GM12878 (cell line): ENCODE results near the gene MMRN2. TPM values are rescaled to one million over a fixed set of nuclear protein-coding genes. Genes with fewer than 3 reads are reported as not detected.

Experiments
- ATAC-seq: fragments of 200-7000 bp; cut with Tn5 transposase; 3 replicates; pipeline ENCODE4 v1.9.1; 2020; ENCODE audit warnings: mild to moderate bottlenecking, moderate library complexity
- BruUV-seq: library from RNA; stranded (reverse); fragments of 400-500 nt; replicated peaks from 2 replicates; lab custom pipeline; 2021; lab: Mats Ljungman, UMichigan
- CTCF ChIA-PET: fragments of 300-600 bp; sonication (Branson Sonifier 250); formaldehyde crosslinking; extraction: SDS; loops from one replicate; lab custom pipeline; 2021; ENCODE audit warnings: inconsistent platforms; lab: Yijun Ruan, JAX
- POLR2A ChIA-PET: fragments of 350-600 bp; formaldehyde crosslinking; extraction: SDS; loops from one replicate; lab custom pipeline; 2021; ENCODE audit warnings: inconsistent platforms; lab: Charles Lee
- RAD21 ChIA-PET: fragments of 300-600 bp; sonication (Branson Sonifier 250); formaldehyde crosslinking; loops from one replicate; lab custom pipeline; 2023; ENCODE audit warnings: antibody characterized with exemption; ENCODE audit not compliant: unreplicated experiment; lab: Charles Lee
- SMC1A ChIA-PET: fragments of 300-600 bp; sonication (Branson Sonifier 250); formaldehyde crosslinking; loops from one replicate; lab custom pipeline; 2023; ENCODE audit not compliant: unreplicated experiment, uncharacterized antibody; lab: Charles Lee
- DNase-seq: peaks from one replicate; pipeline ENCODE4 v3.0.0-alpha.2; 2011; ENCODE audit warnings: low read depth, low spot score
- FAIRE-seq: peaks from 3 replicates; lab custom pipeline; 2011; peaks lifted over from hg19 to GRCh38; lab: Jason Lieb, UNC
- H2AFZ ChIP-seq: 2 replicates; pipeline ENCODE4 v1.6.0; 2011; ENCODE audit warnings: low read depth, low read length, control low read depth; ENCODE audit not compliant: control insufficient read depth
- H3K27ac ChIP-seq: 2 replicates; pipeline ENCODE4 v1.5.1; 2011; ENCODE audit warnings: control low read depth; ENCODE audit not compliant: control insufficient read depth, insufficient read depth
- H3K27me3 ChIP-seq, 2 experiments: replicated peaks in 1 of 2; 2 replicates each; pipeline versions ENCODE4 v1.6.0 to v1.6.1; 2011; ENCODE audit warnings: low read length in 1 of 2; ENCODE audit not compliant: control insufficient read depth in 2 of 2, insufficient read depth in 2 of 2
- H3K36me3 ChIP-seq, 2 experiments: 2 replicates each; pipeline ENCODE4 v1.5.1; 2011; ENCODE audit warnings: low read length in 1 of 2; ENCODE audit not compliant: control insufficient read depth in 2 of 2, insufficient read depth in 2 of 2
- H3K4me1 ChIP-seq: 2 replicates; pipeline ENCODE4 v1.6.1; 2011; ENCODE audit warnings: mild to moderate bottlenecking, low read length, moderate library complexity, mixed read lengths; ENCODE audit not compliant: control insufficient read depth, insufficient read depth
- H3K4me2 ChIP-seq: 2 replicates; pipeline ENCODE4 v1.6.0; 2011; ENCODE audit warnings: control low read depth; ENCODE audit not compliant: control insufficient read depth, insufficient read depth
- H3K4me3 ChIP-seq: fragments of 200-600 bp; sonication (generic); 2 replicates; pipeline ENCODE4 v1.5.1; 2016
- H3K79me2 ChIP-seq: 2 replicates; pipeline ENCODE4 v1.6.0; 2011; ENCODE audit warnings: low read length; ENCODE audit not compliant: control insufficient read depth, insufficient read depth
- H3K9ac ChIP-seq: 2 replicates; pipeline ENCODE4 v1.8.0; 2011; ENCODE audit warnings: low read length, control low read depth, mixed read lengths; ENCODE audit not compliant: control insufficient read depth, insufficient read depth
- H3K9me3 ChIP-seq: replicated peaks from 3 replicates; pipeline ENCODE4 v1.5.1; 2011; ENCODE audit warnings: mild to moderate bottlenecking, low read length; ENCODE audit not compliant: control insufficient read depth, insufficient read depth
- H4K20me1 ChIP-seq: 2 replicates; pipeline ENCODE4 v1.6.0; 2011; ENCODE audit not compliant: control insufficient read depth, insufficient read depth
- CBFB ChIP-seq: IDR thresholded peaks from 2 replicates; pipeline ENCODE4 v1.6.1; 2016; ENCODE audit warnings: antibody characterized with exemption, low read depth
- CREB1 ChIP-seq: IDR thresholded peaks from 2 replicates; pipeline ENCODE4 v1.6.1; 2012; ENCODE audit warnings: low read depth, mild to moderate bottlenecking, inconsistent platforms
- EGR1 ChIP-seq, 2 experiments: IDR thresholded peaks; 1 replicate in 1 of 2; 2 replicates in 1 of 2; pipeline ENCODE4 v1.6.1; 2011 to 2012; ENCODE audit warnings: low read depth in 2 of 2, low read length in 2 of 2, borderline replicate concordance in 1 of 2, mild to moderate bottlenecking in 1 of 2, moderate library complexity in 1 of 2
- GABPA ChIP-seq: IDR thresholded peaks from 2 replicates; pipeline ENCODE4 v1.6.1; 2014; ENCODE audit warnings: antibody characterized with exemption, low read depth, mild to moderate bottlenecking, inconsistent platforms
- IRF4 ChIP-seq: IDR thresholded peaks from 2 replicates; pipeline ENCODE4 v1.6.1; 2011; ENCODE audit warnings: low read depth, low read length
- KLF5 ChIP-seq: fragments of 450-650 bp; IDR thresholded peaks from 2 replicates; pipeline ENCODE4 v1.6.1; 2014; ENCODE audit warnings: mild to moderate bottlenecking; ENCODE audit not compliant: partially characterized antibody
- NFXL1 ChIP-seq: fragments of 450-650 bp; IDR thresholded peaks from 2 replicates; pipeline ENCODE4 v1.6.1; 2017; ENCODE audit warnings: antibody characterized with exemption, mild to moderate bottlenecking, borderline replicate concordance
- PAX5 ChIP-seq: IDR thresholded peaks from 2 replicates; pipeline ENCODE4 v1.6.1; 2011; ENCODE audit warnings: low read depth, low read length, borderline replicate concordance
- PAX8 ChIP-seq: fragments of 450-650 bp; IDR thresholded peaks from 2 replicates; pipeline ENCODE4 v1.6.1; 2017; ENCODE audit warnings: mild to moderate bottlenecking, moderate library complexity
- POU2F2 ChIP-seq: IDR thresholded peaks from 3 replicates; pipeline ENCODE4 v1.6.1; 2011; ENCODE audit warnings: low read depth, mild to moderate bottlenecking, low read length, borderline replicate concordance
- RCOR1 ChIP-seq: conservative IDR thresholded peaks from 2 replicates; pipeline ENCODE4 v1.6.1; 2012; ENCODE audit warnings: low read depth, low read length, improper control_type of control experiment
- RELA ChIP-seq: fragments of 450-650 bp; IDR thresholded peaks from 2 replicates; pipeline ENCODE4 v1.8.0; 2014; ENCODE audit warnings: borderline replicate concordance; ENCODE audit not compliant: partially characterized antibody
- SRF ChIP-seq, 2 experiments: IDR thresholded peaks; 2 replicates each; pipeline ENCODE4 v1.6.1; 2011; ENCODE audit warnings: low read depth in 2 of 2, low read length in 2 of 2, mild to moderate bottlenecking in 1 of 2, moderate library complexity in 1 of 2
- SUPT20H ChIP-seq: IDR thresholded peaks from 2 replicates; pipeline ENCODE4 v1.6.1; 2011; ENCODE audit warnings: low read depth, mild to moderate bottlenecking, low read length, moderate library complexity, borderline replicate concordance; ENCODE audit not compliant: control insufficient read depth
- TAF1 ChIP-seq: IDR thresholded peaks from 2 replicates; pipeline ENCODE4 v1.6.1; 2011; ENCODE audit warnings: mild to moderate bottlenecking, low read depth, low read length, borderline replicate concordance
- TARDBP ChIP-seq: IDR thresholded peaks from 2 replicates; pipeline ENCODE4 v1.6.1; 2016; ENCODE audit warnings: borderline replicate concordance
- YBX1 ChIP-seq: fragments of 450-650 bp; IDR thresholded peaks from 2 replicates; pipeline ENCODE4 v1.6.1; 2016; ENCODE audit warnings: antibody characterized with exemption
- WGBS: methylation state at CpG from one replicate; pipeline ENCODE4 v1.1.6; 2016; ENCODE audit warnings: low lambda C conversion rate; ENCODE audit not compliant: insufficient replicate concordance, insufficient coverage; ENCODE audit errors: missing lambda C conversion rate; 5-methylcytosine and 5-hydroxymethylcytosine counted together
- in situ Hi-C: fragments of 300-500 bp; cut with MboI; formaldehyde crosslinking; loops from 9 replicates; pipeline ENCODE4 v1.14.3; 2018; ENCODE audit warnings: mixed read lengths
- intact Hi-C: fragments of 100-400 bp; cut with micrococcal nuclease; formaldehyde crosslinking; loops from one replicate; pipeline ENCODE4 v1.14.2; 2022; ENCODE audit not compliant: unreplicated experiment
- polyA plus RNA-seq, 11 experiments: library from polyadenylated mRNA; depleted of rRNA in 4 of 11; unstranded in 6 of 11; stranded (reverse) in 5 of 11; fragments of >200 nt; fragmentation: Nextera tagmentation in 4 of 11; fragmentation: Illumina TruSeq in 1 of 11; extraction: Ambion mirVana in 4 of 11; extraction: Trizol in 1 of 11; gene quantifications; 1 replicate in 1 of 11; 2 replicates in 10 of 11; pipeline versions ENCODE4 v1.2.1 to v1.2.3, GENCODE V29; 2011 to 2016; ENCODE audit warnings: inconsistent platforms in 2 of 11, missing spikeins in 2 of 11, low read depth in 1 of 11
- total RNA-seq, 4 experiments: library from RNA; depleted of rRNA in 3 of 4; stranded (reverse); fragments of >200 nt in 3 of 4; fragmentation: Illumina TruSeq in 1 of 4; extraction: Trizol in 1 of 4; gene quantifications; 2 replicates each; pipeline versions ENCODE4 v1.2.1 to v1.2.3, GENCODE V29; 2013 to 2021
- TF ChIP-seq, protein P1 (sequence below): IDR thresholded peaks from 2 replicates; pipeline ENCODE4 v1.6.1; 2012; ENCODE audit warnings: low read length, inconsistent platforms
- TF ChIP-seq, protein P2 (sequence below): IDR thresholded peaks from 2 replicates; pipeline ENCODE4 v1.6.1; 2012; ENCODE audit warnings: low read depth, low read length, improper control_type of control experiment
- TF ChIP-seq, protein P3 (sequence below): IDR thresholded peaks from 2 replicates; pipeline ENCODE4 v1.6.1; 2011; ENCODE audit warnings: low read depth, mild to moderate bottlenecking, low read length, moderate library complexity, borderline replicate concordance; ENCODE audit errors: extremely low read depth

MMRN2 gene
- total and polyA plus RNA-seq, 10 of the 15 experiments (the other 5 are each of a cell fraction or from before 2014, with no cell fraction given), result 0.09 to 1.0 (median 0.54) TPM; not detected in 3

DNA sequence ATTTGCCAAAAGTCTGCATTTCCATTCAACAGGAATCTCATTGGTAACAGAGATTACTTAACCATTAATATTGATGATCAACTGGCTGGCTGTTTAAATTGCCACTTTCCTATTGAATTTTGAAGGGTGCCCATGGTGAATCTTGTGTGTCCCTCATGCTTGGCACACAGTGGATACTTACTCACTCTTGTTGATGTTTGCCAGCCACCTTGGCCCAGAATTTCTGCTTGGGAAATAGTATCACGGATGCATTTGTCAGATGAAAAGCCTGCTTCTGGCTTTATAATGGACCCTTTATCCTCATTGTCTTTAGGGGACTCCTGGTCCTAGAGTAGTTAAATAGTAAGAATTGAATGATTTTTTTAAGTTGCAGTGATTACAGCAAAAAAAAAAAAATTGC is 52.0 kb downstream of the MMRN2 start (continued):
- TF ChIP-seq EGR1 (IDR thresholded peaks at IDR 0.05; ENCODE audit: borderline replicate concordance in 1 of 2, low read depth in 2 of 2, low read length in 2 of 2) (no peak), CREB1 (no peak), GABPA (no peak), NFXL1 (no peak)

DNA sequence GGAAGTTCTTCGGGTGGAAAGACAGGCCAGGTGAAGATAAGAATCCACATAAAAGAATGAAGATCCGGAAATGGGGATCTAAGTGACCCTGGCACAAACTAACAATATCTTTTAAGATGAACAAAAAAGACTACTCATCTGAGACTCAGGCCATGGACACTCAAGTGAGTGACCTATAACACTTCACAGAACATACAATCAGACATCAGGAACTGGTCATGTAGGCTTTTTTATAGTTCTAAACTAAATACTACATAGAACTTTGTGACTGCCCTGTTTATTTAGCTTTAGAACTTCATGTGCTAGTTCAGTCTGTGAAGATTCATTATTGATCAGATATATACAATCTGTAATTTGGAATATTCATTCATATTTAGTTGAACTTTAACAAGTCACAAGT is 52.8 kb downstream of the MMRN2 start:
- no peaks in the 10 kb centered on the region for H3K4me1 ChIP-seq
- RAD21 ChIA-PET, result no interaction called here
- H3K9me3 ChIP-seq, result no peaks in the 10 kb centered on the region; the same call in 2 of the 3 replicates
- SMC1A ChIA-PET, result interaction anchor here (1.2 to 1.6 kb wide), 2 partner anchors 10 to 152 kb away, joined by 3 to 4 read pairs; no protein-coding TSS in a partner anchor
- TF ChIP-seq SUPT20H, result no peak
- TF ChIP-seq PAX5, result no peak
- TF ChIP-seq YBX1, result no peak
- TF ChIP-seq TAF1, result no peak
- no peak for TF ChIP-seq RELA
- TF ChIP-seq CBFB, result no peak
- TF ChIP-seq, protein P1, sequence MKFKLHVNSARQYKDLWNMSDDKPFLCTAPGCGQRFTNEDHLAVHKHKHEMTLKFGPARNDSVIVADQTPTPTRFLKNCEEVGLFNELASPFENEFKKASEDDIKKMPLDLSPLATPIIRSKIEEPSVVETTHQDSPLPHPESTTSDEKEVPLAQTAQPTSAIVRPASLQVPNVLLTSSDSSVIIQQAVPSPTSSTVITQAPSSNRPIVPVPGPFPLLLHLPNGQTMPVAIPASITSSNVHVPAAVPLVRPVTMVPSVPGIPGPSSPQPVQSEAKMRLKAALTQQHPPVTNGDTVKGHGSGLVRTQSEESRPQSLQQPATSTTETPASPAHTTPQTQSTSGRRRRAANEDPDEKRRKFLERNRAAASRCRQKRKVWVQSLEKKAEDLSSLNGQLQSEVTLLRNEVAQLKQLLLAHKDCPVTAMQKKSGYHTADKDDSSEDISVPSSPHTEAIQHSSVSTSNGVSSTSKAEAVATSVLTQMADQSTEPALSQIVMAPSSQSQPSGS, result no peak
- no peak for TF ChIP-seq POU2F2
- TF ChIP-seq PAX8, result no peak
- no peak for TF ChIP-seq RCOR1
- TF ChIP-seq, protein P2, sequence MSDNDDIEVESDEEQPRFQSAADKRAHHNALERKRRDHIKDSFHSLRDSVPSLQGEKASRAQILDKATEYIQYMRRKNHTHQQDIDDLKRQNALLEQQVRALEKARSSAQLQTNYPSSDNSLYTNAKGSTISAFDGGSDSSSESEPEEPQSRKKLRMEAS, result no peak
- TF ChIP-seq IRF4, result no peak
- TF ChIP-seq, protein P3, sequence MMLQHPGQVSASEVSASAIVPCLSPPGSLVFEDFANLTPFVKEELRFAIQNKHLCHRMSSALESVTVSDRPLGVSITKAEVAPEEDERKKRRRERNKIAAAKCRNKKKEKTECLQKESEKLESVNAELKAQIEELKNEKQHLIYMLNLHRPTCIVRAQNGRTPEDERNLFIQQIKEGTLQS, result no peak
- TF ChIP-seq KLF5, result no peak
- no peak for TF ChIP-seq TARDBP
- no peak for TF ChIP-seq SRF (IDR thresholded peaks at IDR 0.05; ENCODE audit: low read depth in 2 of 2, low read length in 2 of 2)
- in situ Hi-C loops (no loop called here), intact Hi-C loops (no loop called here)
- no peak for DNase-seq
- no peaks in the 10 kb centered on the region for H3K27me3 ChIP-seq
- no peaks in the 10 kb centered on the region for H3K79me2 ChIP-seq
- WGBS, result 96% methylated on average over 2 of the region's 2 CpGs
- POLR2A ChIA-PET, result no interaction called here
- H3K36me3 ChIP-seq, result peaks cover 4 to 9% of the 10 kb centered on the region in 2 experiments; a peak in 3 of 4 replicates
- BruUV-seq, result no TSS peak
- FAIRE-seq, result no peak
- ATAC-seq, result no peak
- no peaks in the 10 kb centered on the region for H4K20me1 ChIP-seq
- no peak overlapping the region for H3K4me3 ChIP-seq
- no peak overlapping the region for H2AFZ ChIP-seq
- H3K9ac ChIP-seq, result no peak overlapping the region
- H3K27ac ChIP-seq, result no peak overlapping the region
- CTCF ChIA-PET, result interaction anchor here (0.6 to 0.7 kb wide), 2 partner anchors 85 to 145 kb away, joined by 3 read pairs; no protein-coding TSS in a partner anchor
- H3K4me2 ChIP-seq, result no peak overlapping the region
